OCI-LY3 (cell line): ENCODE measurements around the gene TMEM171.
A peak's percentile ranks its signal among the peaks of the same experiment; 100 is the strongest.

ENCODE experiments used
- H2AFZ ChIP-seq: fragments of 200-600, 300-600 bp; shearing (Covaris generic); 2 replicates; pipeline ENCODE4 v1.6.0; 2014; ENCODE audit warnings: antibody characterized with exemption, low read depth, low read length
- H3K27ac ChIP-seq: fragments of 200-600, 300-600 bp; sonication (generic); 2 replicates; pipeline ENCODE4 v1.5.1; 2014; ENCODE audit warnings: mild to moderate bottlenecking, low read length, moderate library complexity, mixed read lengths
- H3K27me3 ChIP-seq: fragments of 200-600, 300-600 bp; sonication (generic); 2 replicates; pipeline ENCODE4 v1.6.1; 2014; ENCODE audit warnings: low read depth, low read length, mixed read lengths
- H3K36me3 ChIP-seq: fragments of 200-600, 300-600 bp; sonication (generic); replicated peaks from 2 replicates; pipeline ENCODE3; 2014; ENCODE audit warnings: low read depth, low read length, mixed read lengths
- H3K4me1 ChIP-seq: fragments of 300-600, 200-600 bp; sonication (generic); 2 replicates; pipeline ENCODE4 v1.6.1; 2014; ENCODE audit warnings: low read length, mixed read lengths
- H3K4me2 ChIP-seq: fragments of 200-600, 300-600 bp; sonication (generic); 2 replicates; pipeline ENCODE4 v1.6.1; 2014; ENCODE audit warnings: low read length, mixed read lengths
- H3K4me3 ChIP-seq: fragments of 300-600, 200-600 bp; sonication (generic); 2 replicates; pipeline ENCODE4 v1.5.1; 2014; ENCODE audit warnings: antibody characterized with exemption, mild to moderate bottlenecking, low read length, moderate library complexity
- H3K79me2 ChIP-seq: fragments of 300-600, 200-600 bp; shearing (Covaris generic); 2 replicates; pipeline ENCODE4 v1.6.1; 2014; ENCODE audit warnings: mild to moderate bottlenecking, low read length, mixed read lengths
- H3K9ac ChIP-seq: fragments of 300-600, 200-600 bp; shearing (Covaris generic); 2 replicates; pipeline ENCODE4 v1.6.0; 2014; ENCODE audit warnings: mild to moderate bottlenecking, low read length, moderate library complexity
- H3K9me3 ChIP-seq: fragments of 200-600, 300-600 bp; shearing (Covaris generic); 2 replicates; pipeline ENCODE4 v1.6.1; 2014; ENCODE audit warnings: low read length, mixed read lengths; ENCODE audit not compliant: insufficient read depth
- H4K20me1 ChIP-seq: fragments of 200-600, 300-600 bp; sonication (generic); 2 replicates; pipeline ENCODE4 v1.6.1; 2016; ENCODE audit warnings: low read length, mixed read lengths; ENCODE audit not compliant: insufficient read depth
- EZH2phosphoT487 ChIP-seq: fragments of 200-600 bp; shearing (Covaris generic); IDR thresholded peaks from 2 replicates; pipeline ENCODE4 v1.6.1; 2018; ENCODE audit warnings: antibody characterized with exemption, mixed run types, low read depth
- TF ChIP-seq, protein P1 (sequence below): fragments of 200-600, 300-600 bp; sonication (generic); IDR thresholded peaks from 2 replicates; pipeline ENCODE4 v1.5.1; 2014; ENCODE audit warnings: antibody characterized with exemption, low read length, low read depth

The TMEM171 gene

DNA sequence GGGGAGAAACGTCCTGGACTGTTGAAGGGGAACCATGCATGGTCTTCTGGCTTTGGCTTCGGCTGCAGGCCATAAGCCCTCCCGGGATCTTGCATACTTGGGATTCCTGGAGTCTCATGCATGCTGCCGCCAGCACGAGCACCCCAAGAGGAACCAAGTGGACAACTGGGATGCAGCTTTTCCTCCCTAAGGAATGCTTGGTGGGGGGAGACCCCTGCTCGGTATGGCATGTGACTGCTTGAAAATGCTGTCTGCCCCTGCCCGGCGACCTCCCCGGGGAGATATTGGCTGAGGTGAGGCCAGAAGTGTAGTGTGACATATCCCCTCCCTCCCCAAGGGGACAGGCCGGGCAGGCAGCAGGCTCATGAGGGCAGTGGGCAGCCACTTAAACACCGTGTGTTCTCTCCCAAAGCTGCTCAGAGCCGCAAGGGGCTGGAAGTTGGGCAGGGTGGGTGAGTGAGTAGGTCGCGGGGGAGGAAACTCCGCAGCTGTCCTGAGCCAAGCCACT, 15.7 kb downstream of the TMEM171 start:
- peak overlapping the region; percentile 75 for H3K4me2 ChIP-seq
- no peak overlapping the region for H3K27ac ChIP-seq
- peaks cover 43% of the 10 kb centered on the region for H3K27me3 ChIP-seq
- no peaks in the 10 kb centered on the region for H3K36me3 ChIP-seq
- H3K4me1 ChIP-seq: peaks cover 25% of the 10 kb centered on the region
- H4K20me1 ChIP-seq: no peaks in the 10 kb centered on the region
- TF ChIP-seq EZH2phosphoT487: no peak
- TF ChIP-seq, protein P1, sequence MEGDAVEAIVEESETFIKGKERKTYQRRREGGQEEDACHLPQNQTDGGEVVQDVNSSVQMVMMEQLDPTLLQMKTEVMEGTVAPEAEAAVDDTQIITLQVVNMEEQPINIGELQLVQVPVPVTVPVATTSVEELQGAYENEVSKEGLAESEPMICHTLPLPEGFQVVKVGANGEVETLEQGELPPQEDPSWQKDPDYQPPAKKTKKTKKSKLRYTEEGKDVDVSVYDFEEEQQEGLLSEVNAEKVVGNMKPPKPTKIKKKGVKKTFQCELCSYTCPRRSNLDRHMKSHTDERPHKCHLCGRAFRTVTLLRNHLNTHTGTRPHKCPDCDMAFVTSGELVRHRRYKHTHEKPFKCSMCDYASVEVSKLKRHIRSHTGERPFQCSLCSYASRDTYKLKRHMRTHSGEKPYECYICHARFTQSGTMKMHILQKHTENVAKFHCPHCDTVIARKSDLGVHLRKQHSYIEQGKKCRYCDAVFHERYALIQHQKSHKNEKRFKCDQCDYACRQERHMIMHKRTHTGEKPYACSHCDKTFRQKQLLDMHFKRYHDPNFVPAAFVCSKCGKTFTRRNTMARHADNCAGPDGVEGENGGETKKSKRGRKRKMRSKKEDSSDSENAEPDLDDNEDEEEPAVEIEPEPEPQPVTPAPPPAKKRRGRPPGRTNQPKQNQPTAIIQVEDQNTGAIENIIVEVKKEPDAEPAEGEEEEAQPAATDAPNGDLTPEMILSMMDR: no peak
- H3K9me3 ChIP-seq: no peaks in the 10 kb centered on the region
- H3K79me2 ChIP-seq: no peaks in the 10 kb centered on the region
- no peak overlapping the region for H2AFZ ChIP-seq
- peak overlapping the region; percentile 68; the same call in 1 of the 2 replicates for H3K4me3 ChIP-seq
- H3K9ac ChIP-seq: no peak overlapping the region

DNA sequence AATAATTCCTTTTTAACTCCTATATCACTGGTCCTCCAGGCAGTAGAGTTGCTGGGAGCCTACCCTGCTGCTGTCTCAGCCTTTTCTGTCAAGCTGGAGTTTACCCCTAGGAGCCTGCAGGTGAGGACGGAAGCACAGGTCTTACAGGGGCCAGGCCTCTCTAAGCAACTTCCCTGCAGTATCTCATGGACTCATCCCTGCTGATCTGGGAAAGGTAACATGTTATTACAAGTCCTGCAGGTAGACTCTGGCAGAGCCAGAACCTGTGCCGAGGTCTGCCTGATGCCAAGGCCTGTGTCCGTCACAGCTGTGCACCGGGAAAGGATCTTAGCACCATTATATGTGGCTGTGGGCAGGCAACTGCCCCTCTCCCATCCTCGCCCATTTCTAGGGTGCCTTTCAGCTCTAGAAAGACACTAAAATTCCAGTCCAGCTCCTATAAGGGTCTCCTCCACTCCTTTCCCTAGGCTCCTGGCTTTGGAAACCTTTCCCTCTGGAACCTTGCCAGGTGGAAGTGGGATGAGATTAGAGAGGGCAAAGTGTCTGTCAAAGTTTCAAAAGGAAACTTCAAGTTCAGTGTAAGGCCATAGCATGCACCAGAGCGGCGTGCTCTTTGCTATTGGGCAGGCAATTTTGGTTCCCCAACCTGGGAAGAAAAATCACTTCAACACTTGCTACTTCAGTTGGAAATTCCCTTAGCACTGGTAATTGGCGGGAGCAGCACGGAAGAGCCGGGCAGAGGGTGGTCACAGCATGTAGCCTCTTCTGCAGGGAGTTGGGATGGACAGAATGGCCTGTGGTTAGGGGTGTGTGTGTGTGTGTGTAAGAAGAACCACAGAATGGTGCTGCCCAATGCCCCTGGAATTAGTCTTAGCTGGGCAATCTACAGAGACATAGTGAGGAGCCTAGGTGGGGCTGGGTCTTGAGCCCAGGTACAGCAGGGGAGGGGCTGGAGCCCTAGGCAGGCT, 17.5 kb downstream of the TMEM171 start:
- no peaks in the 10 kb centered on the region for H3K79me2 ChIP-seq
- H2AFZ ChIP-seq: peak overlapping the region; percentile 54; the same call in 1 of the 2 replicates
- peaks cover 25% of the 10 kb centered on the region for H3K4me1 ChIP-seq
- H3K36me3 ChIP-seq: no peaks in the 10 kb centered on the region
- H3K9ac ChIP-seq: peak overlapping the region; percentile 8; the same call in 1 of the 2 replicates
- H3K27ac ChIP-seq: peak overlapping the region; percentile 8; the same call in 1 of the 2 replicates
- H3K9me3 ChIP-seq: no peaks in the 10 kb centered on the region
- no peak for TF ChIP-seq EZH2phosphoT487
- TF ChIP-seq, protein P1: no peak
- H3K27me3 ChIP-seq: peaks cover 46% of the 10 kb centered on the region
- peak overlapping the region; percentile 68 for H3K4me3 ChIP-seq
- H4K20me1 ChIP-seq: no peaks in the 10 kb centered on the region
- H3K4me2 ChIP-seq: peak overlapping the region; percentile 75

DNA sequence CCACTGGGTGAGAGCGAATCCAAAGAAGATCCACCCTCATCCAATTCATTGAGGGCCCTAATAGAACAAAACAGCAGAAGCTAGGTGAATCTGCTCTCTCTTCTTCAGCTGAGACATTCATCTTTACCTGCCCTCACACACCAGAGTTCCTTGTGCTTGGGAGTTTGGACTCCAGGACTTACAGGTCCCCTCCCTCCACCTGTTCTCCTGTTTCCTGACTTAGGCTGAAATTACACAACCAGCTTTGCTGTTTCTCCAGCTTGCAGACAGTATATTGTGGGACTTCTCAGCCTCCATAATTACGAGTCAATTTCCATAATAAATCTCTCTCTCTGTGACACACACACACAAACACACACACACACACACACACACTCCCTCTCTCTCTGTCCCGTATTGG, 19.1 kb downstream of the TMEM171 start:
- peaks cover 52% of the 10 kb centered on the region for H3K27me3 ChIP-seq
- peaks cover 25% of the 10 kb centered on the region for H3K4me1 ChIP-seq
- H3K27ac ChIP-seq: no peak overlapping the region
- no peak overlapping the region for H3K9ac ChIP-seq
- H2AFZ ChIP-seq: no peak overlapping the region
- H3K9me3 ChIP-seq: no peaks in the 10 kb centered on the region
- no peak overlapping the region for H3K4me2 ChIP-seq
- H3K4me3 ChIP-seq: no peak overlapping the region
- no peaks in the 10 kb centered on the region for H3K79me2 ChIP-seq
- H4K20me1 ChIP-seq: no peaks in the 10 kb centered on the region
- no peaks in the 10 kb centered on the region for H3K36me3 ChIP-seq
- TF ChIP-seq EZH2phosphoT487: no peak
- TF ChIP-seq, protein P1: no peak

DNA sequence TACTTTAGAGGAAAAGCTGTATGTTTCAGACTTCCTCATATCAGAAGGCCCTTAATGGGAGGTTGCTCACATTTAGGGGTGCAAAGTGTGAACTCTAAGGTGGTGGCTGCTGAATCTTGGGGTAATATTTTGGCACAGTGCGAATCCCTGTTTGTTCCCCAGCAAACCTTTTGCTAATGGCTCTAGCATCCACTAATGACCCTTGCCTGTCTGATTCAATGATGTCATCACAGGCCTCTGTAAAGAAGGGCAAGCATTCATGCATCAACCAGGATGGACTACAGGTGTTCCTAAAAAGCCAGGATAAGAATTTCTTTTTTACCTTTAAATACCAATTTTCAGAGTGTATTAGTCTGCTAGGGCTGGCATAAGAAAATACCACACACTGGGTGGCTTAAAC, 20.4 kb downstream of the TMEM171 start:
- H3K4me1 ChIP-seq: peaks cover 22% of the 10 kb centered on the region
- H3K9me3 ChIP-seq: no peaks in the 10 kb centered on the region
- no peak overlapping the region for H3K27ac ChIP-seq
- no peaks in the 10 kb centered on the region for H3K79me2 ChIP-seq
- no peak overlapping the region for H2AFZ ChIP-seq
- no peaks in the 10 kb centered on the region for H4K20me1 ChIP-seq
- H3K4me2 ChIP-seq: no peak overlapping the region
- no peaks in the 10 kb centered on the region for H3K36me3 ChIP-seq
- no peak overlapping the region for H3K4me3 ChIP-seq
- H3K9ac ChIP-seq: no peak overlapping the region
- TF ChIP-seq, protein P1: no peak
- no peak for TF ChIP-seq EZH2phosphoT487
- peaks cover 54% of the 10 kb centered on the region for H3K27me3 ChIP-seq
